ENCODE data around the gene COMMD1. TPM values are rescaled to one million over a fixed set of nuclear protein-coding genes. Genes with fewer than 3 reads are reported as not detected.
A peak's percentile ranks its signal among the peaks of the same experiment; 100 is the strongest.

The COMMD1 gene
- total RNA-seq, 1 experiment from 2014 or later = 31.7 TPM

- Histone ChIP-seq H3K27me3 (ENCODE audit: low read length) (no peaks in the 10 kb centered on the region), H3K9ac (ENCODE audit: low read length) (no peak overlapping the region), H3K27ac (ENCODE audit: low read length) (no peak overlapping the region), H3K9me3 (ENCODE audit: low read length) (no peaks in the 10 kb centered on the region), H4K20me1 (ENCODE audit: low read length) (no peaks in the 10 kb centered on the region), H3K4me3 (ENCODE audit: low read length) (no peak overlapping the region), H3K79me2 (ENCODE audit: low read length) (no peaks in the 10 kb centered on the region), H2AFZ (ENCODE audit: low read length) (no peak overlapping the region), H3K36me3 (ENCODE audit: low read depth, low read length) (no peaks in the 10 kb centered on the region), H3K4me1 (ENCODE audit: insufficient read depth, low read length) (no peaks in the 10 kb centered on the region), H3K9me2 (replicated peaks; ENCODE audit: low read length) (no peaks in the 10 kb centered on the region), H3K4me2 (ENCODE audit: low read length) (no peak overlapping the region), H3F3A (ENCODE audit: low read length, unreplicated experiment) (no peaks in the 10 kb centered on the region)
- no TSS peak for BruUV-seq (replicated peaks)
- intact Hi-C loops (cut with micrococcal nuclease) = no loop called here
- DNase-seq (no peak), ATAC-seq (no peak)
- ChIA-PET CTCF (interaction anchor here (0.6 kb wide), 1 partner anchor 537 kb away, joined by 4 read pairs; no protein-coding TSS in a partner anchor), POLR2A (ENCODE audit: unreplicated experiment) (no interaction called here)
- TF ChIP-seq EZH2 (IDR thresholded peaks at IDR 0.05; ENCODE audit: low read length, unreplicated experiment) (no peak), EZH2phosphoT487 (IDR thresholded peaks at IDR 0.05; ENCODE audit: borderline replicate concordance, low read length) (no peak), CTCF (conservative IDR thresholded peaks at IDR 0.05; ENCODE audit: low read depth, low read length) (no peak)
Measured at GRCh38 chr2:61937886-61938285, 32.4 kb downstream of the COMMD1 start.

- Histone ChIP-seq H3K27ac (ENCODE audit: low read length) (no peak overlapping the region), H3K4me2 (ENCODE audit: low read length) (no peak overlapping the region), H3K79me2 (ENCODE audit: low read length) (no peaks in the 10 kb centered on the region), H3K9me2 (replicated peaks; ENCODE audit: low read length) (no peaks in the 10 kb centered on the region), H3K4me1 (ENCODE audit: insufficient read depth, low read length) (peaks cover 5% of the 10 kb centered on the region; the same call in 1 of the 2 replicates), H3K36me3 (ENCODE audit: low read depth, low read length) (no peaks in the 10 kb centered on the region), H3F3A (ENCODE audit: low read length, unreplicated experiment) (no peaks in the 10 kb centered on the region), H3K9ac (ENCODE audit: low read length) (no peak overlapping the region), H3K27me3 (ENCODE audit: low read length) (no peaks in the 10 kb centered on the region), H2AFZ (ENCODE audit: low read length) (no peak overlapping the region), H3K4me3 (ENCODE audit: low read length) (no peak overlapping the region), H4K20me1 (ENCODE audit: low read length) (no peaks in the 10 kb centered on the region), H3K9me3 (ENCODE audit: low read length) (no peaks in the 10 kb centered on the region)
- intact Hi-C loops (cut with micrococcal nuclease) = no loop called here
- ChIA-PET CTCF (no interaction called here), POLR2A (ENCODE audit: unreplicated experiment) (no interaction called here)
- BruUV-seq (replicated peaks) = no TSS peak
- DNase-seq (no peak), ATAC-seq (no peak)
- TF ChIP-seq CTCF (conservative IDR thresholded peaks at IDR 0.05; ENCODE audit: low read depth, low read length) = no peak
- TF ChIP-seq EZH2phosphoT487 (IDR thresholded peaks at IDR 0.05; ENCODE audit: borderline replicate concordance, low read length) = no peak
- no peak for TF ChIP-seq EZH2 (IDR thresholded peaks at IDR 0.05; ENCODE audit: low read length, unreplicated experiment)
Measured at GRCh38 chr2:61938511-61938910, 33.0 kb downstream of the COMMD1 start.

GRCh38 chr2:61943251-61943650, 37.8 kb downstream of the COMMD1 start:
- H3K4me2 ChIP-seq (ENCODE audit: low read length) = no peak overlapping the region
- no peak for ATAC-seq
- no peak overlapping the region for H3K27ac ChIP-seq (ENCODE audit: low read length)
- H3K27me3 ChIP-seq (ENCODE audit: low read length) = no peaks in the 10 kb centered on the region
- no peaks in the 10 kb centered on the region for H3K79me2 ChIP-seq (ENCODE audit: low read length)
- no peaks in the 10 kb centered on the region for H3K9me2 ChIP-seq (replicated peaks; ENCODE audit: low read length)
- TF ChIP-seq EZH2phosphoT487 (IDR thresholded peaks at IDR 0.05; ENCODE audit: borderline replicate concordance, low read length) (no peak), CTCF (conservative IDR thresholded peaks at IDR 0.05; ENCODE audit: low read depth, low read length) (no peak), EZH2 (IDR thresholded peaks at IDR 0.05; ENCODE audit: low read length, unreplicated experiment) (no peak)
- H3K4me1 ChIP-seq (ENCODE audit: insufficient read depth, low read length) = peaks cover 5% of the 10 kb centered on the region; the same call in 1 of the 2 replicates
- BruUV-seq (replicated peaks) = no TSS peak
- ChIA-PET POLR2A (ENCODE audit: unreplicated experiment) (no interaction called here), CTCF (no interaction called here)
- no peaks in the 10 kb centered on the region for H3K36me3 ChIP-seq (ENCODE audit: low read depth, low read length)
- H4K20me1 ChIP-seq (ENCODE audit: low read length) = no peaks in the 10 kb centered on the region
- no peak overlapping the region for H3K9ac ChIP-seq (ENCODE audit: low read length)
- H2AFZ ChIP-seq (ENCODE audit: low read length) = no peak overlapping the region
- intact Hi-C loops (cut with micrococcal nuclease) = no loop called here
- H3F3A ChIP-seq (ENCODE audit: low read length, unreplicated experiment) = no peaks in the 10 kb centered on the region
- H3K4me3 ChIP-seq (ENCODE audit: low read length) = no peak overlapping the region
- peak; percentile 11 for DNase-seq
- H3K9me3 ChIP-seq (ENCODE audit: low read length) = no peaks in the 10 kb centered on the region

Data from PC-3 (cell line).